ENCODE measurements around the gene SPPL2C. TPM values are rescaled to one million over a fixed set of nuclear protein-coding genes. Genes with fewer than 3 reads are reported as not detected.

The SPPL2C gene
- total and polyA plus RNA-seq, 10 of the 15 experiments (the other 5 are each of a cell fraction or from before 2014, with no cell fraction given) = not detected

DNA sequence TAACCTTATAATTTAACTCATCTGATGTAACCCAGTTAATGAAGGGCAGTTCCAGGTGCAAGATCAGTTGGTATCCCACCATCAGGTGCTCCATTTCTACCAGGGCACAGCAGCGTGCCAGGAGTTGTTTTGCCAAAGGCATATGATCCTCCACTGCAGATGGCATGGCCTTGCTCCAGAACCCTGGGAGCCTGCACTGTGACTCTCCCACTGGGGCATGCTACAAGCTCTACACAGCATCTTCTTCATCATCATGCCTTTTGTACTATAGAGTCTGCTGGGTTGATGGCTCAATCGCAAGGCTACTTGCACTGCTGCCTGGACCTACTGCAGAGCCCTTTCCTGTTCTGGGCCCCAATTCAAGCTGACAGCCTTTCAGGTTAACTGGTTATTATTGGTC is 38.4 kb downstream of the SPPL2C start:
- H3K79me2 ChIP-seq (ENCODE audit: control insufficient read depth, insufficient read depth, low read length) = no peaks in the 10 kb centered on the region
- no peak for ATAC-seq
- H3K9me3 ChIP-seq (replicated peaks; ENCODE audit: control insufficient read depth, insufficient read depth, low read length) = no peaks in the 10 kb centered on the region
- no peak overlapping the region for H3K9ac ChIP-seq (ENCODE audit: control insufficient read depth, insufficient read depth, low read length)
- 18% methylated on average over 2 of the region's 2 CpGs for WGBS (ENCODE audit: insufficient coverage, insufficient replicate concordance, low lambda C conversion rate, missing lambda C conversion rate)
- in situ Hi-C loops (cut with MboI) = no loop called here
- BruUV-seq (replicated peaks) = no TSS peak
- H3K4me2 ChIP-seq (ENCODE audit: control insufficient read depth, insufficient read depth) = no peak overlapping the region
- ChIA-PET RAD21 (ENCODE audit: unreplicated experiment) (no interaction called here), SMC1A (ENCODE audit: uncharacterized antibody, unreplicated experiment) (no interaction called here), POLR2A (no interaction called here), CTCF (no interaction called here)
- no peak for TF ChIP-seq POLR2A (IDR thresholded peaks at IDR 0.05; ENCODE audit: low read depth, low read length)
- no peak for TF ChIP-seq ESRRA (IDR thresholded peaks at IDR 0.05; ENCODE audit: low read length)
- no peak for TF ChIP-seq HCFC1 (IDR thresholded peaks at IDR 0.05; ENCODE audit: low read length)
- no peak for TF ChIP-seq RFX5 (IDR thresholded peaks at IDR 0.05; ENCODE audit: low read depth, low read length)
- no peak for TF ChIP-seq FOS (IDR thresholded peaks at IDR 0.05; ENCODE audit: borderline replicate concordance, extremely low read depth, insufficient read length)
- no peak for TF ChIP-seq SPI1 (IDR thresholded peaks at IDR 0.05; ENCODE audit: borderline replicate concordance, insufficient read depth, low read depth, low read length)
- no peak for TF ChIP-seq BCL11A (IDR thresholded peaks at IDR 0.05; ENCODE audit: low read depth, low read length)
- no peak for TF ChIP-seq MAX (IDR thresholded peaks at IDR 0.05; ENCODE audit: low read depth, low read length)
- no peak for TF ChIP-seq ZNF592 (IDR thresholded peaks at IDR 0.05)
- TF ChIP-seq POLR2AphosphoS5 (IDR thresholded peaks at IDR 0.05; ENCODE audit: low read length) = no peak
- no peak for TF ChIP-seq IRF5 (IDR thresholded peaks at IDR 0.05; ENCODE audit: borderline replicate concordance)
- TF ChIP-seq CHD1 (IDR thresholded peaks at IDR 0.05; ENCODE audit: low read depth, low read length) = no peak
- TF ChIP-seq SRF (IDR thresholded peaks at IDR 0.05; ENCODE audit: low read depth in 2 of 2, low read length in 2 of 2) = no peak
- TF ChIP-seq REST (IDR thresholded peaks at IDR 0.05; ENCODE audit: low read depth, low read length) = no peak
- no peak for TF ChIP-seq JUNB (IDR thresholded peaks at IDR 0.05)
- TF ChIP-seq RBBP5 (conservative IDR thresholded peaks at IDR 0.05) = no peak
- TF ChIP-seq SP1 (IDR thresholded peaks at IDR 0.05; ENCODE audit: low read depth, low read length) = no peak
- no peak for TF ChIP-seq SMARCA5 (IDR thresholded peaks at IDR 0.05)
- H2AFZ ChIP-seq (ENCODE audit: control insufficient read depth, low read depth, low read length) = no peak overlapping the region
- no peak overlapping the region for H3K27ac ChIP-seq (ENCODE audit: control insufficient read depth, insufficient read depth)
- H3K4me3 ChIP-seq = no peak overlapping the region
- no peak for FAIRE-seq
- H3K36me3 ChIP-seq (ENCODE audit: control insufficient read depth in 2 of 2, insufficient read depth in 2 of 2, low read length in 1 of 2) = no peaks in the 10 kb centered on the region
- no peak for DNase-seq (ENCODE audit: low read depth, low spot score)
- no peaks in the 10 kb centered on the region; a peak in 1 of 4 replicates for H3K27me3 ChIP-seq (replicated peaks in 1 of 2; ENCODE audit: control insufficient read depth in 2 of 2, insufficient read depth in 2 of 2, low read length in 1 of 2)
- no peaks in the 10 kb centered on the region for H4K20me1 ChIP-seq (ENCODE audit: control insufficient read depth, insufficient read depth)
- H3K4me1 ChIP-seq (ENCODE audit: control insufficient read depth, insufficient read depth, low read length) = no peaks in the 10 kb centered on the region
- intact Hi-C loops (cut with micrococcal nuclease; ENCODE audit: unreplicated experiment) = no loop called here
